GM12873 (cell line): ENCODE results near the gene RAB3IL1.

ENCODE experiments used
- CTCF ChIP-seq: IDR thresholded peaks from 2 replicates; pipeline ENCODE4 v1.5.1; 2012; ENCODE audit warnings: low read depth, mild to moderate bottlenecking, moderate library complexity, low read length, control low read depth; ENCODE audit not compliant: insufficient read depth; ENCODE audit errors: missing control alignments

The RAB3IL1 gene

GRCh38 chr11:61930933-61931332, 13.6 kb upstream of the RAB3IL1 start:
- TF ChIP-seq CTCF, result no peak

- TF ChIP-seq CTCF, result no peak
Measured at GRCh38 chr11:61928606-61929005, 11.2 kb upstream of the RAB3IL1 start.

GRCh38 chr11:61927501-61927900, 10.1 kb upstream of the RAB3IL1 start:
- no peak for TF ChIP-seq CTCF

- no peak for TF ChIP-seq CTCF
Measured at GRCh38 chr11:61926235-61926634, 8.9 kb upstream of the RAB3IL1 start.

GRCh38 chr11:61925736-61926135, 8.4 kb upstream of the RAB3IL1 start:
- TF ChIP-seq CTCF, result no peak

GRCh38 chr11:61924064-61924455, 6.7 kb upstream of the RAB3IL1 start:
- TF ChIP-seq CTCF, result no peak

GRCh38 chr11:61923166-61924063, 6.0 kb upstream of the RAB3IL1 start:
- TF ChIP-seq CTCF, result no peak
